Measurements from ENCODE around the gene ZCCHC2. TPM values are rescaled to one million over a fixed set of nuclear protein-coding genes. Genes with fewer than 3 reads are reported as not detected.

Gene ZCCHC2
- total RNA-seq, 3 donors from 2014 or later: 24.3 to 36.3 (median 26.2) TPM

GRCh38 chr18:62607708-62608428, 85.0 kb downstream of the ZCCHC2 start:
- TF ChIP-seq POLR2A (IDR thresholded peaks at IDR 0.05) (no peak), CTCF (IDR thresholded peaks at IDR 0.05) (no peak), POLR2AphosphoS5 (IDR thresholded peaks at IDR 0.05) (no peak)
- Histone ChIP-seq H3K9me3 (peaks cover 0 to 6% of the 10 kb centered on the region in 2 donors), H3K27me3 (no peaks in the 10 kb centered on the region), H3K4me3 (no peak overlapping the region), H3K36me3 (no peaks in the 10 kb centered on the region), H3K27ac (no peak overlapping the region), H3K4me1 (no peaks in the 10 kb centered on the region)
- DNase-seq (ENCODE audit: low spot score in 2 of 2): no peak
- intact Hi-C loops (cut with DNase I; ENCODE audit: low total_unique reads): no loop called here

- TF ChIP-seq POLR2A (IDR thresholded peaks at IDR 0.05): no peak
- no peak for TF ChIP-seq POLR2AphosphoS5 (IDR thresholded peaks at IDR 0.05)
- TF ChIP-seq CTCF (IDR thresholded peaks at IDR 0.05): no peak
- intact Hi-C loops (cut with DNase I; ENCODE audit: low total_unique reads): no loop called here
- H3K4me1 ChIP-seq: no peaks in the 10 kb centered on the region
- no peaks in the 10 kb centered on the region for H3K36me3 ChIP-seq
- H3K4me3 ChIP-seq: no peak overlapping the region
- H3K9me3 ChIP-seq: peaks cover 0 to 6% of the 10 kb centered on the region in 2 donors
- H3K27ac ChIP-seq: no peak overlapping the region
- DNase-seq (ENCODE audit: low spot score in 2 of 2): no peak
- no peaks in the 10 kb centered on the region for H3K27me3 ChIP-seq
These were observed 86.9 kb downstream of the ZCCHC2 start for GRCh38 chr18:62609764-62610163.

DNA sequence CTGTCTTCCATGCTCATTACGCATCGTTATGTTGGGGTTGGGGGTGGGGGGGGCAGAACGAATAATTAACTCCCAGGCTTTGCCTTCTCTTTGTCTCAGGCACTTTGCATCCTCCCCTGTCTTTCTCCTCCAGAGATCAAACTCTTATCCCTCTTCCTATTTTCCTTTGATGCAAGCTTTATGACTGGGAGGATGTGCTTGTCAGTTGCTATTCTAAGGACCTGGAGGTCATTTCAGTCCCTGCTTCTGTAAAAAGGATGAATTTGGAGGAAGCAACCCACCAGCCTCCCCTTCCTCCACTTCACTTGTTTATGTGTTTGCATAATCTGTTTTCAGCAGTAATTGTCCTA, 87.5 kb downstream of the ZCCHC2 start:
- Histone ChIP-seq H3K27me3 (no peaks in the 10 kb centered on the region), H3K36me3 (no peaks in the 10 kb centered on the region), H3K4me3 (peak overlapping the region in 1 of 3 donors; percentile 10), H3K9me3 (peaks cover 0 to 6% of the 10 kb centered on the region in 2 donors), H3K27ac (no peak overlapping the region), H3K4me1 (no peaks in the 10 kb centered on the region)
- TF ChIP-seq CTCF (IDR thresholded peaks at IDR 0.05): no peak
- TF ChIP-seq POLR2A (IDR thresholded peaks at IDR 0.05): no peak
- no peak for TF ChIP-seq POLR2AphosphoS5 (IDR thresholded peaks at IDR 0.05)
- intact Hi-C loops (cut with DNase I; ENCODE audit: low total_unique reads): no loop called here
- no peak for DNase-seq (ENCODE audit: low spot score in 2 of 2)

GRCh38 chr18:62610701-62611411, 88.0 kb downstream of the ZCCHC2 start:
- intact Hi-C loops (cut with DNase I; ENCODE audit: low total_unique reads): no loop called here

More at GRCh38 chr18:62610701-62611411, 88.0 kb downstream of the ZCCHC2 start:
- DNase-seq (ENCODE audit: low spot score in 2 of 2): no peak
- TF ChIP-seq CTCF (IDR thresholded peaks at IDR 0.05) (no peak), POLR2A (IDR thresholded peaks at IDR 0.05) (no peak), POLR2AphosphoS5 (IDR thresholded peaks at IDR 0.05) (no peak)
- H3K4me3 ChIP-seq: peak overlapping the region; percentile 10 to 55 (median 39)
- H3K36me3 ChIP-seq: no peaks in the 10 kb centered on the region
- no peak overlapping the region for H3K27ac ChIP-seq
- H3K9me3 ChIP-seq: peaks cover 0 to 6% of the 10 kb centered on the region in 2 donors
- no peaks in the 10 kb centered on the region for H3K4me1 ChIP-seq
- no peaks in the 10 kb centered on the region for H3K27me3 ChIP-seq

Data from breast epithelium (tissue), 4 donors.